Lower leg skin (tissue), 4 donors: Measurements from ENCODE around the gene RIOK1. TPM values are rescaled to one million over a fixed set of nuclear protein-coding genes. Genes with fewer than 3 reads are reported as not detected.

ENCODE experiments used
- DNase-seq, 2 donors: peaks; one replicate each; pipeline ENCODE4 v3.0.0-alpha.2; 2019; ENCODE audit warnings: low spot score in 2 of 2
- H3K4me3 ChIP-seq: fragments of 200-600 bp; sonication (generic); 2 replicates; pipeline ENCODE4 v1.5.1; 2017; ENCODE audit warnings: mild to moderate bottlenecking, low read depth; ENCODE audit not compliant: poor library complexity, severe bottlenecking
- POLR2A ChIP-seq, 2 donors: fragments of 450-650 bp; IDR thresholded peaks; one replicate each; pipeline ENCODE4 v1.6.1; 2016 to 2017; ENCODE audit warnings: antibody characterized with exemption in 2 of 2, mild to moderate bottlenecking in 1 of 2, moderate library complexity in 1 of 2
- WGBS, 2 donors: methylation state at CpG; one replicate each; pipeline ENCODE4 v1.1.5; 2018; 5-methylcytosine and 5-hydroxymethylcytosine counted together
- intact Hi-C: fragments of 100-400 bp; cut with DNase I; formaldehyde crosslinking; loops from one replicate; pipeline ENCODE4 v1.15.0; 2023; ENCODE audit warnings: low total_unique reads
- total RNA-seq, 4 donors: library from RNA; depleted of rRNA; stranded (reverse); fragments of >200 nt; gene quantifications; one replicate each; pipeline ENCODE4 v1.1.0, GENCODE V29; 2016
- TF ChIP-seq, protein P1 (sequence below), 3 donors: fragments of 450-650 bp; IDR thresholded peaks; one replicate each; pipeline ENCODE4 v1.5.1; 2016; ENCODE audit warnings: antibody characterized with exemption in 3 of 3, mild to moderate bottlenecking in 3 of 3, moderate library complexity in 2 of 3

Gene RIOK1
- total RNA-seq, 4 donors from 2014 or later = 13.1 to 17.5 (median 14.6) TPM

DNA sequence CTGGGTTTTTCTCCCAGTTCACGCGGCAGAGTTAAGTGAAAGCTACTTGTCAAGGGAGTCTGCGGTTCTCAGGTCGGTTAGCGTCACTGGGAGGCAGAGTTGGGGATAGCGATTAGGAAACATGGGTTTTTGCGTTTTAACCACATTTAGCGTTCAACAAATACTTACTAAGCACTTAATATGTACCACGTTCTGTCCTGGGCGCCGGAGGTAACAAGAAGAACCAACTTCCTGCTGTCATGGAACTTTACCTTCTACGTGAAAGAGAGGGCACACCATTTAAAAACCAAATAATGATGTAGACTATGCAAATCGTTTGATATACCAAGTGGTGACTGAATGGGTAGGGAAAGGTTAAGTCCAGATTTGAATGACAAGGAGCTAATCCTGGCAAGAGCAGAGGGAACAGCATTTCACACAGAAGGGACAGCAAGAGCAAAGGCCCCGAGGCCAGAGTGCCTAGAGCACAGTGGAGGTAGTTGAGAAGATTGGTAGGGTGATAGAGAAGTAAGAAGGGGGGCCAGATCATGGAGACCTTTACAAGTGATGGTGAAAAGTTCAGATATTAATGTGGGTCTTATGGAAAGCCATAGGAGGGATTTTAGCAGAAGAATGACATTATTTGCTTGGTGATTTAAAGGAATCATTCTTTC is 744 bp downstream of the RIOK1 start:
- peak overlapping the region; percentile 68 for H3K4me3 ChIP-seq
- 1 to 2% methylated on average over 14 of the region's 14 CpGs for WGBS, 2 donors
- TF ChIP-seq, protein P1, sequence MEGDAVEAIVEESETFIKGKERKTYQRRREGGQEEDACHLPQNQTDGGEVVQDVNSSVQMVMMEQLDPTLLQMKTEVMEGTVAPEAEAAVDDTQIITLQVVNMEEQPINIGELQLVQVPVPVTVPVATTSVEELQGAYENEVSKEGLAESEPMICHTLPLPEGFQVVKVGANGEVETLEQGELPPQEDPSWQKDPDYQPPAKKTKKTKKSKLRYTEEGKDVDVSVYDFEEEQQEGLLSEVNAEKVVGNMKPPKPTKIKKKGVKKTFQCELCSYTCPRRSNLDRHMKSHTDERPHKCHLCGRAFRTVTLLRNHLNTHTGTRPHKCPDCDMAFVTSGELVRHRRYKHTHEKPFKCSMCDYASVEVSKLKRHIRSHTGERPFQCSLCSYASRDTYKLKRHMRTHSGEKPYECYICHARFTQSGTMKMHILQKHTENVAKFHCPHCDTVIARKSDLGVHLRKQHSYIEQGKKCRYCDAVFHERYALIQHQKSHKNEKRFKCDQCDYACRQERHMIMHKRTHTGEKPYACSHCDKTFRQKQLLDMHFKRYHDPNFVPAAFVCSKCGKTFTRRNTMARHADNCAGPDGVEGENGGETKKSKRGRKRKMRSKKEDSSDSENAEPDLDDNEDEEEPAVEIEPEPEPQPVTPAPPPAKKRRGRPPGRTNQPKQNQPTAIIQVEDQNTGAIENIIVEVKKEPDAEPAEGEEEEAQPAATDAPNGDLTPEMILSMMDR (IDR thresholded peaks at IDR 0.05) = no peak
- TF ChIP-seq POLR2A (IDR thresholded peaks at IDR 0.05) = no peak
- intact Hi-C loops = no loop called here
- DNase-seq = no peak

DNA sequence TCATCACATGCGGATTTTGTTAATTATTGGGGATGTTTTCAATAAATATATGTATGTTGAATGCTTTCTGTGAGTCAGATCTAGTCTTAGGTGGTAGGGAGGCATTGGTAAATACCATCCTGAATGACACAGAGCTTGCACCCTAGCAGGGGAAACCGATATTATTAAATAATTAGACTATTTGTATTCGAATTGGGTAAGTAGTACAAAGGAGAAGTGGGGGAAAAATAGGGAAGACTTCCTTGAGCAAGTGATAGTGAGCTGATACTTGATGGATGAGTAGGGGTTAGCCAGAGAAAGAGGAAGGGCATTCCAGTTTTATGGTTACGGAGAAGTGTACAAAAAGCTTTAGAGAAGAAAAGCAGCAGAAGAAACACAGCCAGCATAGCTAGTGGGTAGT is 1.5 kb downstream of the RIOK1 start:
- WGBS, 2 donors = 72 to 83% methylated on average over 4 of the region's 4 CpGs
- DNase-seq = no peak
- no peak for TF ChIP-seq POLR2A (IDR thresholded peaks at IDR 0.05)
- TF ChIP-seq, protein P1 (IDR thresholded peaks at IDR 0.05) = no peak
- intact Hi-C loops = no loop called here
- no peak overlapping the region for H3K4me3 ChIP-seq

DNA sequence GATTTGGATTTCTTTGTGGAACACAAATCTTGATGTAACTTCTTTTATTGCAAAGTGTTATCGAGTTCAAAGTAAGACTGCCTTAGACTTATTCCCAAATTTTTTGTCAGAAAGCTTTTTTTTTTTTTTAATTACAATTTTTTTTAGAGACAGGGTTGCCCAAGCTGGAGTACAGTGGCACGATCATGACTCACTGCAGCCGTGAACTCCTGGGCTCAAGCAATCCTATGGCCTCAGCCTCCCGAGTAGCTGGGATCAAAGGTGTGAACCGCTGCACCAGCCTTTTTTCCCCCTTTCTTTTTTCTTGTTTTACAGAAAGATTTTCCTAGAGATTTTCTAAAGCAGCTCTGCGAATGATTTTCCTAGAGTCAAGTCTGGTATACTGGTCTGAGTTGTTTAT is 2.8 kb downstream of the RIOK1 start:
- intact Hi-C loops = no loop called here
- TF ChIP-seq POLR2A (IDR thresholded peaks at IDR 0.05) = no peak
- TF ChIP-seq, protein P1 (IDR thresholded peaks at IDR 0.05) = no peak
- no peak overlapping the region for H3K4me3 ChIP-seq
- no peak for DNase-seq
- WGBS, 2 donors = 86 to 88% methylated on average over 6 of the region's 6 CpGs

DNA sequence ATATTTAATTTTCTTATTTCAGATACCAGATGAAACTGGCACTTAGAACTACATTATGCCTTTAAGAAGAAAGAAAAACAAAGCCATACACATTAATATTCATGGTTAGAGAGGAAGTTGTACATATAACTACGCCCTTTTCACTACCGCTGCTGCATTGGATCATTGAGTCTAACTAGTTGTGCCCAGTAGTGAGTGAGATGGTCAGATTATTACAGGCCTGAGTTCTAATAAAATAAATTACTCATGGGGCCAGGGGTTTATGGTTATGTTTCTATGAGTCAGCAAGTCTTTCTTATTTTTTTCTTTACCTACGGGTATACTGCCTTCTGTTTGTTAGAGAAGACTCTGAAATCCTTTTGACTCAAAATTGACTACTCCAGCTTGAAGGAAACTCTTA is 11.5 kb downstream of the RIOK1 start:
- no peak for DNase-seq
- H3K4me3 ChIP-seq = no peak overlapping the region
- intact Hi-C loops = no loop called here
- WGBS, 2 donors = 82 to 86% methylated on average over 3 of the region's 3 CpGs
- no peak for TF ChIP-seq POLR2A (IDR thresholded peaks at IDR 0.05)
- TF ChIP-seq, protein P1 (IDR thresholded peaks at IDR 0.05) = no peak

DNA sequence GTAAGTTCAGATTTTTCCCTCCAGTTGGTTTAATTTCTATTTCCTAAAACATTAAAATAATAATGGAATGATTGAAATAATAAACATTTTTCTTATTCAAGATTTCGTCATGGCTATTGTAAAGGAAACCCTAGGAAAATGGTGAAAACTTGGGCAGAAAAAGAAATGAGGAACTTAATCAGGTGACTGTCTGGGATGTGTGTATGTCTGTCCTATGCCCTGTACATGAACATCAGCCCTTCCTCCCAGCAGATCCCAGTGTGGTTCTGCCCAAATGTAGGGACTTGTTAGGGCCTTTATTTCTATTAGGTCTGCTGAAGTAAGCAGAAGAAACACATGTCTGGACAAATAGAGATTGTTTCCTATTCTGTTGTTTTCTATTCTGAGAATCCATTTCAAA is 13.1 kb downstream of the RIOK1 start:
- H3K4me3 ChIP-seq = no peak overlapping the region
- intact Hi-C loops = no loop called here
- WGBS, 2 donors = 88 to 93% methylated on average over 1 of the region's 1 CpG
- no peak for DNase-seq
- TF ChIP-seq, protein P1 (IDR thresholded peaks at IDR 0.05) = no peak
- no peak for TF ChIP-seq POLR2A (IDR thresholded peaks at IDR 0.05)

DNA sequence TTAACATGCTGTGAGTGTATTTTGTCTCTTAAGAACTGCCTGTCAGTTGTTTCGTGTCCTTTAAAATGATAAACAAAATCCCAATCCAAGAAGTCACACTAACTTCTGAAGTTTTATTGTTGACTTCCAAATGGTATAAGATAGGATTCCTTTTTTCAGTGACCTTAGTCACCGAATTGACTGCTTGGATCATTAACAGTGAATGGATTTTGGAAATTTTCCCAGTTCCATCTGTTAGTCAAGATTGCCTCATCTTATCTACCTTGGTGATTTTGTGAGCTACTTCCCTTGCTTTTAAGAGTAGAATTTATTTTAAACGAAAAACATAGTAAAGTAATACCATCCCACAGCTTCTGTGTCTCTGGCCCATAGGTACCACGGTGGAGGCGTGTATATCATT is 14.9 kb downstream of the RIOK1 start:
- TF ChIP-seq POLR2A (IDR thresholded peaks at IDR 0.05) = no peak
- TF ChIP-seq, protein P1 (IDR thresholded peaks at IDR 0.05) = no peak
- 88 to 90% methylated on average over 5 of the region's 5 CpGs for WGBS, 2 donors

More for the DNA sequence above, 14.9 kb downstream of the RIOK1 start:
- no peak overlapping the region for H3K4me3 ChIP-seq
- intact Hi-C loops = no loop called here
- no peak for DNase-seq
